HG03378 (cell line): Measurements from ENCODE around the gene CAGE1.
"Not testable (repeated sequence)": the region's sequence is repeated elsewhere in the genome, so short reads cannot be mapped to it uniquely, and the experiment has no call there.

ENCODE experiments used
- ATAC-seq: cut with Tn5 transposase; IDR thresholded peaks from one replicate; pipeline ENCODE4 v1.9.1; 2021; ENCODE audit warnings: mild to moderate bottlenecking, moderate library complexity; ENCODE audit not compliant: unreplicated experiment

The CAGE1 gene

DNA sequence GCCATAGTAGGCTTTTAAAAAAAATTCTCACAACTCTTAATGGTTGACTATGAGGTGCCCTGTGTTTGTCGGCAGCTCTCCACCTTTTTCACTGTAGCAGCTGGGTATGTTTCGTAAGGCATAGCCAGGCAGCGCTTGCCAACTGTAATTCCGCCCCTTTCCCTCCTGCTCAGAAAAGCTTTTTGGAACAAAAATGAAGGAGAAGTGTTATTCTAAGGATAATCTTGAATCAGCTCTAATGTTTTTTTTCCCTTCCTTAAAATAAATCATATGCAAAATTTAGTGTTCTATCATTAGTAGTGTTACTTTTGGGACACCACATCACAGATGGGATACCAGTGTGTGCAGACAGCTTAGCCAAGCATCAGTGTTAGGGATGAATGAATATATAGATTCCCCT is 21.3 kb upstream of the CAGE1 start:
- no peak for ATAC-seq

DNA sequence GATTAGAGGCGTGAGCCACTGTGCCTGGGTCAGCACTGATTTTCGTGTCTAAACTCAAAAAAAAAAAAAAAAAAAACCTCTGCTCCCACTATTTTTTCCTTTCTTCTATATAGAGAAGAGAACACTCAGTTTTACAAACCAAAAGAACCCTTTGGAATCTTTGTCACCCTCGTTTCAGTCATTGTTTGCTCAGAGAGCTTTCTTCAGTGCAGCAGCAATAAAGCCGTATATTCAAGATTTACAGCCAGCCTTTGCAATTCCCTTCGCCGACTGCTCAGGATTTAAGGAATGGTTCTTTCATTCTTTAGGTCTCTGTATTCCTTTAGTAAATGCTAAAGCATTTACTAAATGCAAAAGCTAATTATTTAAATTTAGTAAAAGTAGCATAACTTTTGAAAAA is 20.2 kb upstream of the CAGE1 start:
- no peak for ATAC-seq

DNA sequence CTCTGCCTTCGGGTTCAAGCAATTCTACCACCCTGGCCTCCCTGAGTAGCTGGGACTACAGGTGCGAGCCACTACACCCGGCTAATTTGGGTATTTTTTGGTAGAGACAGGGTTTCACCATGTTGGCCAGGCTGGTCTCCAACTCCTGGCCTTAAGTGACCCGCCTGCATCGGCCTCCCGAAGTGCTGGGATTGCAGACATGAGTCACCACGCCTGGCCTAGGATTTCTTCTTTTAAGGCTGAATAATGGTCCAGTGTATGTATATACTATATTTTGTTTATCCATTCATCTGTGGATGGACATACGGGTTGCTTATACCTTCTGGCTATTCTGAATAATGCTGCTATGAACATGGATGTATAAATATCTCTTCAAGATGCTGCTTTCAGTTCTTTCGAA is 17.2 kb upstream of the CAGE1 start:
- no peak for ATAC-seq

DNA sequence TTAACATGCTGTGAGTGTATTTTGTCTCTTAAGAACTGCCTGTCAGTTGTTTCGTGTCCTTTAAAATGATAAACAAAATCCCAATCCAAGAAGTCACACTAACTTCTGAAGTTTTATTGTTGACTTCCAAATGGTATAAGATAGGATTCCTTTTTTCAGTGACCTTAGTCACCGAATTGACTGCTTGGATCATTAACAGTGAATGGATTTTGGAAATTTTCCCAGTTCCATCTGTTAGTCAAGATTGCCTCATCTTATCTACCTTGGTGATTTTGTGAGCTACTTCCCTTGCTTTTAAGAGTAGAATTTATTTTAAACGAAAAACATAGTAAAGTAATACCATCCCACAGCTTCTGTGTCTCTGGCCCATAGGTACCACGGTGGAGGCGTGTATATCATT is 15.0 kb upstream of the CAGE1 start:
- ATAC-seq = no peak

DNA sequence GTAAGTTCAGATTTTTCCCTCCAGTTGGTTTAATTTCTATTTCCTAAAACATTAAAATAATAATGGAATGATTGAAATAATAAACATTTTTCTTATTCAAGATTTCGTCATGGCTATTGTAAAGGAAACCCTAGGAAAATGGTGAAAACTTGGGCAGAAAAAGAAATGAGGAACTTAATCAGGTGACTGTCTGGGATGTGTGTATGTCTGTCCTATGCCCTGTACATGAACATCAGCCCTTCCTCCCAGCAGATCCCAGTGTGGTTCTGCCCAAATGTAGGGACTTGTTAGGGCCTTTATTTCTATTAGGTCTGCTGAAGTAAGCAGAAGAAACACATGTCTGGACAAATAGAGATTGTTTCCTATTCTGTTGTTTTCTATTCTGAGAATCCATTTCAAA is 13.2 kb upstream of the CAGE1 start:
- ATAC-seq = no peak

DNA sequence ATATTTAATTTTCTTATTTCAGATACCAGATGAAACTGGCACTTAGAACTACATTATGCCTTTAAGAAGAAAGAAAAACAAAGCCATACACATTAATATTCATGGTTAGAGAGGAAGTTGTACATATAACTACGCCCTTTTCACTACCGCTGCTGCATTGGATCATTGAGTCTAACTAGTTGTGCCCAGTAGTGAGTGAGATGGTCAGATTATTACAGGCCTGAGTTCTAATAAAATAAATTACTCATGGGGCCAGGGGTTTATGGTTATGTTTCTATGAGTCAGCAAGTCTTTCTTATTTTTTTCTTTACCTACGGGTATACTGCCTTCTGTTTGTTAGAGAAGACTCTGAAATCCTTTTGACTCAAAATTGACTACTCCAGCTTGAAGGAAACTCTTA is 11.5 kb upstream of the CAGE1 start:
- no peak for ATAC-seq

DNA sequence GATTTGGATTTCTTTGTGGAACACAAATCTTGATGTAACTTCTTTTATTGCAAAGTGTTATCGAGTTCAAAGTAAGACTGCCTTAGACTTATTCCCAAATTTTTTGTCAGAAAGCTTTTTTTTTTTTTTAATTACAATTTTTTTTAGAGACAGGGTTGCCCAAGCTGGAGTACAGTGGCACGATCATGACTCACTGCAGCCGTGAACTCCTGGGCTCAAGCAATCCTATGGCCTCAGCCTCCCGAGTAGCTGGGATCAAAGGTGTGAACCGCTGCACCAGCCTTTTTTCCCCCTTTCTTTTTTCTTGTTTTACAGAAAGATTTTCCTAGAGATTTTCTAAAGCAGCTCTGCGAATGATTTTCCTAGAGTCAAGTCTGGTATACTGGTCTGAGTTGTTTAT is 2.9 kb upstream of the CAGE1 start:
- no peak for ATAC-seq

DNA sequence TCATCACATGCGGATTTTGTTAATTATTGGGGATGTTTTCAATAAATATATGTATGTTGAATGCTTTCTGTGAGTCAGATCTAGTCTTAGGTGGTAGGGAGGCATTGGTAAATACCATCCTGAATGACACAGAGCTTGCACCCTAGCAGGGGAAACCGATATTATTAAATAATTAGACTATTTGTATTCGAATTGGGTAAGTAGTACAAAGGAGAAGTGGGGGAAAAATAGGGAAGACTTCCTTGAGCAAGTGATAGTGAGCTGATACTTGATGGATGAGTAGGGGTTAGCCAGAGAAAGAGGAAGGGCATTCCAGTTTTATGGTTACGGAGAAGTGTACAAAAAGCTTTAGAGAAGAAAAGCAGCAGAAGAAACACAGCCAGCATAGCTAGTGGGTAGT is 1.6 kb upstream of the CAGE1 start:
- ATAC-seq = no peak

DNA sequence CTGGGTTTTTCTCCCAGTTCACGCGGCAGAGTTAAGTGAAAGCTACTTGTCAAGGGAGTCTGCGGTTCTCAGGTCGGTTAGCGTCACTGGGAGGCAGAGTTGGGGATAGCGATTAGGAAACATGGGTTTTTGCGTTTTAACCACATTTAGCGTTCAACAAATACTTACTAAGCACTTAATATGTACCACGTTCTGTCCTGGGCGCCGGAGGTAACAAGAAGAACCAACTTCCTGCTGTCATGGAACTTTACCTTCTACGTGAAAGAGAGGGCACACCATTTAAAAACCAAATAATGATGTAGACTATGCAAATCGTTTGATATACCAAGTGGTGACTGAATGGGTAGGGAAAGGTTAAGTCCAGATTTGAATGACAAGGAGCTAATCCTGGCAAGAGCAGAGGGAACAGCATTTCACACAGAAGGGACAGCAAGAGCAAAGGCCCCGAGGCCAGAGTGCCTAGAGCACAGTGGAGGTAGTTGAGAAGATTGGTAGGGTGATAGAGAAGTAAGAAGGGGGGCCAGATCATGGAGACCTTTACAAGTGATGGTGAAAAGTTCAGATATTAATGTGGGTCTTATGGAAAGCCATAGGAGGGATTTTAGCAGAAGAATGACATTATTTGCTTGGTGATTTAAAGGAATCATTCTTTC is 810 bp upstream of the CAGE1 start:
- ATAC-seq = peak; percentile 20

DNA sequence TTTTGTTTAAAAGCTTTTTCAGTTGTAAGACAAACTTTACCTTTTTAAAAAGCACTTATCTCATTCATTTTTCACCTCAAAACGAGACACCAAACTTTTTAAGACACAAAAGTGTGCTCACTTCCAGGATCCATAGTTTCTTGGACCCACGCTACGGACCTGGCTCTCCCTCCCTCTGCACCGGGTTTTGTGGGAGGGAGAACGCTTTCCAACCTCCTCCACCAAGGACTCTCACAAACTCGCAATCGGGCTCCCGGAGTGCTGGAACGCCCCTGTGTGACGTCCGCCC is 436 bp downstream of the CAGE1 start:
- ATAC-seq = no peak

DNA sequence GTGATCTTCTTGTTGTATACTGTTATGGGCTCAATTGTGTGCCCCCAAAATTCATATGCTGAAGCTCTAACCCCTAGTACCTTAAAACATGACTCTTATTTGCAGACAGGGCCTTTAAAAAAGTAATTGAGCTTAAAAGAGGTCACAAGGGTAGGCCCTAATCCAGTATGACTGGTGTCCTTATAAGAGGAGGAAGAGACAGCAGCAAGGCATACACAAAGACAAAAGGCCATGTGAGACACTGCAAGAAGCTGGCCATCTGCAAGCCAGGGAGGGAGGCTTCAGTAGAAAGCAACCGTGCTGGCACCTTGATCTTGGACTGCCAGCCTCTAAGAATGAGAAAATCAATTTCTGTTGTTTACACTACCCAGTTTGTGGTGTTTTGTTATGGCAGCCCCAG is 8.4 kb downstream of the CAGE1 start:
- ATAC-seq = no peak

DNA sequence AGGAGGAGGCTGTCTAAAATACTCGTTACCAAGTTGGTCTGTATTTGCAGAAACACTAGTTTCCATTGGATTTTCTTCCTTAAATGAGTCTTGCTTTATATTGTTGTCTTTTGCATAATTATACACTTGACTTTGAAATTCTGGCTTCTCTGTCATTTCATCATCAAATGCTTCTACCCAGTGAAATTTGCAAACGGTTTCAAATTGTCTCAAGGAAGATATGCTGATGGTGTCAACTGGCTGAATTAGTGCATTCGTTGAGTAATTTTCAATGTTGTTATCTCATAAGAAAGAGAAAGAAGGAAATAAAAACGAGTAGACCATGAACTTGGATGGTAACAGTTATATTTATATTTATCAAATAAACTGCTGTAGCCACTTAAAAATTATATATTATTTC is 10.8 kb downstream of the CAGE1 start:
- ATAC-seq = no peak

DNA sequence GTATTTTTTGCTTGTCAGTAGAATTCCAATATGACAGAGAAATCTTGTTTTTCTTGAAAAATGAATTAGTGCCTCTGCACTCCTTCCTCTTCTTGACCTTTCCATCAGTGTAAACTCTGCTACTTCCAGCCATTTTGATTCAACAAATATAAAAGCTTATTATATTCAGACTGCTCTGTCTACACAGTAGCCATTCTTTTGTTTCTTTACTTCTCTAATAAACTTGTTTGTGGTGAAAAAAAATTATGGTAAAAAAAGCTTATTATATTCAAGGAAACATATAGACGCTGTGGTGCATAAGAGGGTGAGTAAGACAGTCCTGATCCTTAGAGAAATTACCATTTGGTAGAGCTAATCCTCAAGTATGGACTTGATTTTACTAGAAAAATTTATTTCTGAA is 11.6 kb downstream of the CAGE1 start:
- ATAC-seq = no peak

DNA sequence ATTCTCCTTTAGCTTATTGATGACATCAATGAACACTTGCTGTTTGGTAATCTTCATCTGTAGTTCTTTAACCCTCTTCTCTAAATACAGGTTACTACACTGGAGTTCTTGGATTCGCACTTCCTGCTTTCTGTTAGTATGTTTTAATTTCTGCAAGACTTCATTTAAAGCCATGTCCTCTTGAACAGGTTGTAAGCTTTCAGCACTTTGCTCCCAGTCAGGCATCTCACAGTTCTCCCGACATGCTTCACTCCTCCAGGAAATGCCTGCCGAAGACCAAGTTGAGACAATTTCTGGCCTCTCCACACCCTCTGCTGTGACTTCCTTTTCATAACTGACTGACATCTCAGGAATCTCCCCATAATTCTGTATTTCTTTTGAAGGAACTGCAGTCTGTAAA is 15.8 kb downstream of the CAGE1 start:
- no peak for ATAC-seq

DNA sequence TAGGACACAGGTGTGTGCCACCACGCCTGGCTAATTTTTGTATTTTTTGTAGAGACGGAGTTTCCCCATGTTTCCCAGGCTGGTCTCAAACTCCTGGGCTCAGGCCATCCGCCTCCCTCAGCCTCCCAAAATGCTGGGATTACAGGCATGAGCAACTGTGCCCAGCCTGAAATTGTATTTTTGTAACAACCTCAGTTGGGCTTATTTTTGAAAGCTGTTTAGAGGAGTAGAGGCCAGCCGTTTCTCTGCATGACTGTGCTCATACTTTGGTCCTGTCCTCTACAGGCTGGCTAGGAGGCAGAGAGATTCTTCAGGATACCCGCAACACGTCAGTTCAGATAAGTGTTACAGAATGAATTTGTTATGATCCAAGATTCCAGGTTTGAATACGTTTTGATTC is 22.1 kb downstream of the CAGE1 start:
- ATAC-seq = no peak

DNA sequence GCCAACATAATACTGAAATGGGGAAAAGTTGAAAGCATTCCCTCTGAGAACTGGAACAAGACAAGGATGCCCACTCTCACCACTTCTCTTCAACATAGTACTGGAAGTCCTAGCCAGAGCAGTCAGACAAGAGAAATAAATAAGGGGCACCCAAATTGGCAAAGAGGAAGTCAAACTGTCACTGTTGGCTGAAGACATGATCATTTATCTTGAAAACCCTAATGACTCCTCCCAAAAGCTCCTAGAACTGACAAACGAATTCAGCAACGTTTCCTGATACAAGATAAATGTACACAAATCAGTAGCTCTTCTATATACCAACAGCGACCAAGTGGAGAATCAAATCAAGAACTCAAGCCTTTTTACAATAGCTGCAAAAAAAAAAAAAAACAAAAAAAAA is 37.6 kb downstream of the CAGE1 start:
- ATAC-seq = not testable (repeated sequence)

DNA sequence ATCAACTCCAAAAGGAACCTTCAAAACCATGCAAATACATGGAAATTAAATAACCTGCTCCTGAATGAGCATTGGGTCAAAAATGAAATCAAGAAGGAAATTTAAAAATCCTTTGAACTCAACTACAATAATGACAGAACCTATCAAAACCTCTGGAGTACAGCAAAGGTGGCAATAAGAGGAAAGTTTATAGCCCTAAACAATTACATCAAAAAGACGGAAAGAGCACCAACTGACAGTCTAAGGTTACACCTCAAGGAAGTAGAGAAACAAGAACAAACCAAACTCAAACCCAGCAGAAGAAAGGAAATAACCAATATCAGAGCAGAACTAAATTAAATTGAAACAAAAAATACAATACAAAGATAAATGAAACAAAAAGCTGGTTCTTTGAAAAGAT is 39.0 kb downstream of the CAGE1 start:
- ATAC-seq = not testable (repeated sequence)

DNA sequence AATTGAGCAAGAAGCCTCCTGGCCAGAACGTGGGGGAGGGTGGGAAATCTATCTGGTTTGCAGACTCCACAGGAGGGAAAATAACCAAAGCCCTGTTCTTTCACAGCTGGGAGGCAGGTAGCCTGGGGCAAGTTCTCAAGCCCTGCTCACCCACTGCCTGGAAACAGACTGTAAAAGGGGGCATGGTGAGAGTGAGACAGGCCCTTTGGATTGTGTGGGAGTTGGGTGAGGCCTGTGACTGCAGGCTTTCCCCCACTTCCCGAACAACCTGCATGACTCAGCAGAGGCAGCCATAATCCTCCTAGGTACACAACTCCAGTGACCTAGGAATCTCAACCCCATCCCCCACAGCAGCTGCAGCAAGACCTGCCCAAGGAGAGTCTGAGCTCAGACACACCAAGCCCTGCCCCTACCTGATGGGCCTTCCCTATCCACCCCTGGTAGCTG is 42.0 kb downstream of the CAGE1 start:
- not testable (repeated sequence) for ATAC-seq

DNA sequence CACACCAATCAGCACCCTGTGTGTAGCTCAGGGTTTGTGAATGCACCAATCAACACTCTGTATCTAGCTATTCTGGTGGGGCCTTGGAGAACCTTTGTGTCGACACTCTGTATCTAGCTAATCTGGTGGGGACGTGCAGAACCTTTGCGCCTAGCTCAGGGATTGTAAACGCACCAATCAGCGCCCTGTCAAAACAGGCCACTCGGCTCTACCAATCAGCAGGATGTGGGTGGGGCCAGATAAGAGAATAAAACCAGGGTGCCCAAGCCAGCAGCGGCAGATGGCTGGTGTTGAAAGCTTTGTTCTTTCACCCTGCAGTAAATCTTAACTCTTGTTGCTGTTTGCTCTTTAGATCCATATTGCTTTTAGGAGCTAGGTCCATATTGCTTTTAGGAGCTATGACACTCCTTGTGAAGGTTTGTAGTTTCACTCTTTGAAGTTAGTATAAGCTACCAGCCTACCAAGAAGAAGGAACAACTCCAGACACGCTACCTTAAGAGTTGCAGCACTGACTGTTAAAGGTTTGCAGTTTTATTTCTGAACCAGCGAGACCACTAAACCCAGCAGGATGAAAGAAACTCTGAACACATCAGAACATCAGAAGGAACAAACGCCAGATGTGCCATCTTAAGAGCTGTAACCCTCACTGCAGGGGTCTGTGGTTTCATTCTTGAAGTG is 44.6 kb downstream of the CAGE1 start:
- not testable (repeated sequence) for ATAC-seq

DNA sequence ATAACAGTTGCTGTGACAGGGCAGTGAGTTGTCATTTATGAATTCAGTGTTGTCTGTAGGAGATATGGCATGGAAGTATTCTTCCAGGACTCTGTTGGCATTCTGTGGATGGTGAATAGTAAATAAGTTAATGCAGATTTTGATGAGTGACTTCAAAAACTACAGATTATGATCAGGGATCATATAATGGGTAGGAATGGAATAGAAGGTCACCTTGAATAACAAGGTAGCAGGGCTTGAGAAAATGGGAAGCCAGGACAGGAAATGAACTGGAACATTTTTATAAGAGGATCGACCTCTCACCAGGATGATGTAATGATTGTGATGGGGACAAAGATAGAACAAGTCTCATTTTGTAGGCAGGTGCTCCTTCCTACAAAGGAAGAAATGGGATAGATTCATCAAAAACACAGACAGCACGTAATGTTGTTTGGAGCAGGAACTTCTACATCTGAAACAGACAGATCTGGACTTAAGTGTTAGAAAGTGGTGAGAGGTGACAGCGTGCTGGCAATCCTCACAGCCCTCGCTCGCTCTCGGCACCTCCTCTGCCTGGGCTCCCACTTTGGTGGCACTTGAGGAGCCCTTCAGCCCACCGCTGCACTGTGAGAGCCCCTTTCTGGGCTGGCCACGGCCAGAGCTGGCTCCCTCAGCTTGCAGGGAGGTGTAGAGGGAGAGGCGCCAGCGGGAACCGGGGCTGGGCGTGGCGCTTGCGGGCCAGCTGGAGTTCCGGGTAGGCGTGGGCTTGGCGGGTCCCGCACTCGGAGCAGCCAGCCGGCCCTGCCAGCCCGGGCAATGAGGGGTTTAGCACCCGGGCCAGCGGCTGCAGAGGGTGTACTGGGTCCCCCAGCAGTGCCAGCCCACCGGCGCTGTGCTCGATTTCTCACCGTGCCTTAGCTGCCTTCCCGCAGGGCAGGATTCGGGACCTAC is 45.7 kb downstream of the CAGE1 start:
- ATAC-seq = no peak

DNA sequence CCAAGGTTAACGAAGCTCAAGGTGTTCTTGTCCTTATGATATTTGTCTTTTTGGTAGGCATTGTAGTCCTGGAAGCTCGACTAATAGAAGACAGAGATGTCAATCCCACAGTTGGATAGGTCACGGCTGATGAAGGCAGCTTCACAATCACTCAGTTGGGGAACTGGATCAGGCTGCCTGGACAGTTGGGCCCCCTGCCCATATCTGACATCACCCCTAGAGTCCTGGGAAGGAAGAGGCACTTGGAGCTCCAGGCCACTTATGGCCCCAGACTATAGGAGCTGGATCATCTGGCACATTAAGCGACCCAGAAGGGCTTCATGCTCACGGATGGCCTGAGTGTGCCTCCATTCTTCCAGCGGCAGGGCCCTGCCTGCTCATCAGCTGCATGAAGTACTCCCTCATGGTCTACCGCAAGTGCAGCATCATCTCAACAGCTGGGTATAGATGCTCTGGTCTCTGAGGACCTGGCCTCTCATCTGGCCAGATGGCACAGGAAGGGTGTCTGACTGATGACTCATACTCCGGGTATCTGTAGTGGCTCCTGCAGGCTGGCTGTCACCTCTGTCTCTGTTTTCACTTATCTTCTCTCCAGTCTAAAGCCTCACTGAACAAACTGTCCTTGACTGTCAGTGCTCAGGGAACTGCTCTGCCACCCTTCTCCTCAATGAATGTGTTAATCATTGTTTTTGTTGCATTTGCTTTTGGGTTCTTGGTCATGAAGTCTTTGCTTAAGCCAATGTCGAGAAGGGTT is 47.4 kb downstream of the CAGE1 start:
- peak; percentile 87 for ATAC-seq
